ENCODE data around the gene RNF123. TPM values are rescaled to one million over a fixed set of nuclear protein-coding genes. Genes with fewer than 3 reads are reported as not detected.

RNF123 gene
- total RNA-seq, 2 experiments from 2014 or later = 32.4 to 35.5 TPM

DNA sequence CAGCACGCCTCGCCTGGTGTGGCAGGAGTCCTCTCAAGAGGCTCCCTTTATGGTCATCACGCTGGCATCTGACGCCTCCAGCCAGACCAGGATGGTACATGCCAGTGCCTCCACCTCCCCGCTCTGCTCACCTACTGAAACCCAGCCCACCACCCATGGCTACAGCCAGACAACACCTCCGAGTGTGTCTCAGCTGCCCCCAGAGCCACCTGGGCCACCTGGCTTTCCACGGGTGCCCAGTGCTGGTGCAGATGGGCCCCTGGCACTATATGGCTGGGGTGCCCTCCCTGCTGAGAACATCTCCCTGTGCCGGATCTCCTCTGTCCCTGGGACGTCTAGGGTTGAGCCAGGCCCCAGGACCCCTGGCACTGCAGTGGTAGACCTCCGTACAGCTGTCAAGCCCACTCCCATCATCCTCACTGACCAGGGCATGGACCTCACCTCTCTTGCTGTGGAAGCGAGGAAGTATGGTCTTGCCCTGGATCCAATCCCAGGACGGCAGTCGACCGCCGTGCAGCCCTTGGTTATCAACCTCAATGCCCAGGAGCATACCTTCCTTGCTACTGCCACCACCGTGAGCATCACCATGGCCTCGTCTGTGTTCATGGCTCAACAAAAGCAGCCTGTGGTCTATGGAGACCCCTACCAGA lies 35.1 kb upstream of the RNF123 start:
- no peak overlapping the region for H3K4me3 Mint-ChIP-seq
- H3K4me1 Mint-ChIP-seq = no peaks in the 10 kb centered on the region
- DNase-seq = no peak
- no peaks in the 10 kb centered on the region for H3K27me3 Mint-ChIP-seq
- no peaks in the 10 kb centered on the region for H3K9me3 Mint-ChIP-seq
- no peaks in the 10 kb centered on the region for H3K36me3 Mint-ChIP-seq
- H3K27ac Mint-ChIP-seq = no peak overlapping the region

- DNase-seq = no peak
- Mint-ChIP-seq H3K4me1 (no peaks in the 10 kb centered on the region), H3K27ac (no peak overlapping the region), H3K36me3 (no peaks in the 10 kb centered on the region), H3K4me3 (no peak overlapping the region), H3K27me3 (no peaks in the 10 kb centered on the region), H3K9me3 (no peaks in the 10 kb centered on the region)
Measured at GRCh38 chr3:49654955-49655556, 34.3 kb upstream of the RNF123 start.

GRCh38 chr3:49655731-49656285 lies 33.5 kb upstream of the RNF123 start:
- Mint-ChIP-seq H3K4me3 (no peak overlapping the region), H3K36me3 (no peaks in the 10 kb centered on the region), H3K9me3 (no peaks in the 10 kb centered on the region), H3K4me1 (no peaks in the 10 kb centered on the region), H3K27me3 (no peaks in the 10 kb centered on the region), H3K27ac (no peak overlapping the region)
- DNase-seq = no peak

GRCh38 chr3:49656541-49657112 lies 32.7 kb upstream of the RNF123 start:
- no peak overlapping the region for H3K4me3 Mint-ChIP-seq
- no peaks in the 10 kb centered on the region for H3K36me3 Mint-ChIP-seq
- H3K9me3 Mint-ChIP-seq = no peaks in the 10 kb centered on the region
- no peaks in the 10 kb centered on the region for H3K4me1 Mint-ChIP-seq
- H3K27me3 Mint-ChIP-seq = no peaks in the 10 kb centered on the region
- H3K27ac Mint-ChIP-seq = no peak overlapping the region
- no peak for DNase-seq

- Mint-ChIP-seq H3K4me1 (no peaks in the 10 kb centered on the region), H3K4me3 (no peak overlapping the region), H3K27me3 (no peaks in the 10 kb centered on the region), H3K27ac (no peak overlapping the region), H3K9me3 (no peaks in the 10 kb centered on the region), H3K36me3 (no peaks in the 10 kb centered on the region)
- DNase-seq = no peak
Measured at GRCh38 chr3:49657208-49657915, 32.0 kb upstream of the RNF123 start.

DNA sequence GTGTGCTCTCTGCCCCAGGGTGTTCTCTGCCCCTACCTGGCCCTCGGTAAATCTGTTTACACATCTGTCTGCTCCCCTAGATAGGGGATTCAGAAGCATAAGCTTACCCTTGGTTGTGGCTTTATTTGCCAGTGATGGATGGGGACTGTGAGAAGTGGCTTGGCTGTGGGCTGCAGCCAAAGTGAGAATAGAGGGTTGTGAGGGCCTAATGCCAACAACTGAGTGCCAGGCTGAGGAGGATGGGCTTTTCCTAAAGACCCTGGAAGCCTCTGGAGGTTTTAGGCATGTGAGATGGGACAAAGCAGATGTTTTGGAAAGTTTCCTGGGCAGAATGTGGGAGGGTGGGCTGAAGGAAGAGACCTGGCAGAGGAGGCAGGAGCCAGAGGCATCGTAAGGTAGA lies 30.6 kb upstream of the RNF123 start:
- no peaks in the 10 kb centered on the region for H3K36me3 Mint-ChIP-seq
- H3K27me3 Mint-ChIP-seq = no peaks in the 10 kb centered on the region
- H3K27ac Mint-ChIP-seq = no peak overlapping the region
- H3K4me1 Mint-ChIP-seq = no peaks in the 10 kb centered on the region
- DNase-seq = no peak
- H3K4me3 Mint-ChIP-seq = no peak overlapping the region
- H3K9me3 Mint-ChIP-seq = no peaks in the 10 kb centered on the region

DNA sequence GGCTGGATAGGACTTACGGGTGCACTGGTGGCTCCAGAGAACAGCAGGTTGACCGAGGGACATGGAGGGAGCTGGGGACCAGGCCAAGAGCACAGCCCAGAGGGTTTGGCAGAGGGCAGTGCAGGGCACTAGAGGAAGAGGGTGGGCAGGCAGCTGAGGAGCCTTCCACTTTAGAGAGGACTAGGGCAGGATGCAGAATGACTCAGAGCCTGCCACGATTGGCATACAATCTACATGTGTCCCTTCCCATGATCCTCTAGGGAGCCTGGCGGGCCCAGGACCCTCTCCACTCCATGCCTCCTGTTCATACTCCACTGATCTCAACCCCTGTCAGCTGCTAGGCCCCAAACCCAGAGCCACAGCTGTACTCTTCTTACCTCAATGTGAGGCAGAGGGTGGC lies 29.6 kb upstream of the RNF123 start:
- no peak for DNase-seq
- Mint-ChIP-seq H3K4me1 (no peaks in the 10 kb centered on the region), H3K27me3 (no peaks in the 10 kb centered on the region), H3K36me3 (no peaks in the 10 kb centered on the region), H3K9me3 (no peaks in the 10 kb centered on the region), H3K27ac (no peak overlapping the region), H3K4me3 (no peak overlapping the region)

DNA sequence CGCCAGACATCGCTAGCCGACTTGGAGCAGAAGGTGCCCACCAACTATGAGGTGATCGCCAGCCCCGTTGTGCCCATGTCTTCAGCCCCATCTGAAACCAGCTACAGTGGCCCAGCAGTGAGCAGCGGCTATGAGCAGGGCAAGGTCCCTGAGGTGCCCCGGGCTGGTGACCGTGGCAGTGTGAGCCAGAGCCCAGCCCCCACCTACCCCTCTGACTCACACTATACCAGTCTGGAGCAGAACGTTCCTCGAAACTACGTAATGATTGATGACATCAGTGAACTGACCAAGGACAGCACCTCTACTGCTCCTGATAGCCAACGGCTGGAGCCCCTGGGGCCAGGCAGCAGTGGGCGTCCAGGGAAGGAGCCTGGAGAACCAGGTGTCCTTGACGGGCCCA lies 28.1 kb upstream of the RNF123 start:
- Mint-ChIP-seq H3K9me3 (no peaks in the 10 kb centered on the region), H3K36me3 (no peaks in the 10 kb centered on the region), H3K4me3 (no peak overlapping the region), H3K27ac (no peak overlapping the region), H3K27me3 (no peaks in the 10 kb centered on the region), H3K4me1 (no peaks in the 10 kb centered on the region)
- no peak for DNase-seq

GRCh38 chr3:49662021-49662420 lies 27.3 kb upstream of the RNF123 start:
- no peaks in the 10 kb centered on the region for H3K4me1 Mint-ChIP-seq
- H3K36me3 Mint-ChIP-seq = no peaks in the 10 kb centered on the region
- H3K27ac Mint-ChIP-seq = no peak overlapping the region
- DNase-seq = no peak
- H3K27me3 Mint-ChIP-seq = no peaks in the 10 kb centered on the region
- H3K9me3 Mint-ChIP-seq = no peaks in the 10 kb centered on the region
- no peak overlapping the region for H3K4me3 Mint-ChIP-seq

- Mint-ChIP-seq H3K27me3 (no peaks in the 10 kb centered on the region), H3K4me3 (no peak overlapping the region), H3K36me3 (no peaks in the 10 kb centered on the region), H3K4me1 (no peaks in the 10 kb centered on the region), H3K9me3 (no peaks in the 10 kb centered on the region), H3K27ac (no peak overlapping the region)
- no peak for DNase-seq
Measured at GRCh38 chr3:49662720-49663413, 26.5 kb upstream of the RNF123 start.

- H3K27ac Mint-ChIP-seq = no peak overlapping the region
- no peaks in the 10 kb centered on the region for H3K27me3 Mint-ChIP-seq
- no peaks in the 10 kb centered on the region for H3K9me3 Mint-ChIP-seq
- H3K4me3 Mint-ChIP-seq = no peak overlapping the region
- no peaks in the 10 kb centered on the region for H3K36me3 Mint-ChIP-seq
- no peak for DNase-seq
- H3K4me1 Mint-ChIP-seq = no peaks in the 10 kb centered on the region
Measured at GRCh38 chr3:49663831-49664230, 25.5 kb upstream of the RNF123 start.

DNA sequence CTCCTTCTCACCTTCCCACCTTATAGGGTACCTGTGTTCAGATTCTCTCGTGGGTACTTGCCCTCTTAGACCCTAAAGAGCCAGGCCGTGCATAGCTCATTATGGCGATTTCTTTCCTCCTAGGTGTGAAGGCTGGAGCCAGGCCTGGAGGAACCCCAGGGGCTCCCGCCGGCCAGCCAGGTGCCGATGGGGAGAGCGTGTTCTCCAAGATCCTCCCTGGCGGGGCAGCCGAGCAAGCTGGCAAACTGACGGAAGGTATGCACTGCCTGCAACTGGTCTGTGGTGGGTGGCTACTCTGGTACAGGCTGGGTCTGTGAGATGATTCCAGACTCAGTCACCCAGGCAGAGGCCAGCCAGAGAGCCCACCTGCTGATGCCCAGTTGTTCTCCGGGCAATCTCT lies 25.1 kb upstream of the RNF123 start:
- Mint-ChIP-seq H3K9me3 (no peaks in the 10 kb centered on the region), H3K27ac (no peak overlapping the region), H3K36me3 (no peaks in the 10 kb centered on the region), H3K4me1 (no peaks in the 10 kb centered on the region), H3K4me3 (no peak overlapping the region), H3K27me3 (no peaks in the 10 kb centered on the region)
- DNase-seq = no peak

DNA sequence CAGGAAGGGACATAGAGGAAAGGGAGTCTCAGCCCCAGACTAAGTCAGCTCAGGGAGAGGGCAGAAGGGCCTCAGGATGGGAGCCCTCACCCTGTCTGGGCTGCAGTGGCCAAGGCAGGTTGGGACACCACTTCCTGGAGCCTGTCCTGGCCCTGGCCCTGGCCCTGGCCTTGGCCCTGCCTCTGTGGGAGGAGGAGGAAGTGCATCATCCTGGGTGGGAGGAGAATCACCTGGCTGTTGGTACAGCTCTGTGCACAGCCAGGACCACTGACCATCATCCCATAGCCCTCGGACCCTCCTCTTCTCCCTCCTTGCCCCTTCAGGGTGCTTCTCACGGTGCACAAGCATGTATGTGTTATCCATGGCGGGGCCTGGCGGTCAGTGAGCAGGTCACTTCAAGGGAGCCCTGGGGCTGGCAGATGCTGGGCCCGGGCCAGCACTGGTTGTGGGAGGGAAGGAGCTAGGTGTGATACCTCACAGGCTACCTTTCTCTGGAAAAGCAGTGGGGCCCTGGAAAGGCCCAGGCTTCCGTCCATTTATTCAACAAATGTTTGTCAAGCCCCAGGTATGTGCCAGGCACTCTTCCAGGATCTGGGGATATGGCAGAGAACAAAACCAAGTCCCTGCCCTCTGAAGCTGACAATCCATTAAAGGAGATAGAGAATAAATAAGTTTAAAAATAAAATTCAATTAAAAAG lies 23.4 kb upstream of the RNF123 start:
- H3K36me3 Mint-ChIP-seq = no peaks in the 10 kb centered on the region
- H3K4me1 Mint-ChIP-seq = no peaks in the 10 kb centered on the region
- no peaks in the 10 kb centered on the region for H3K27me3 Mint-ChIP-seq
- no peaks in the 10 kb centered on the region for H3K9me3 Mint-ChIP-seq
- H3K4me3 Mint-ChIP-seq = no peak overlapping the region
- DNase-seq = no peak
- no peak overlapping the region for H3K27ac Mint-ChIP-seq

DNA sequence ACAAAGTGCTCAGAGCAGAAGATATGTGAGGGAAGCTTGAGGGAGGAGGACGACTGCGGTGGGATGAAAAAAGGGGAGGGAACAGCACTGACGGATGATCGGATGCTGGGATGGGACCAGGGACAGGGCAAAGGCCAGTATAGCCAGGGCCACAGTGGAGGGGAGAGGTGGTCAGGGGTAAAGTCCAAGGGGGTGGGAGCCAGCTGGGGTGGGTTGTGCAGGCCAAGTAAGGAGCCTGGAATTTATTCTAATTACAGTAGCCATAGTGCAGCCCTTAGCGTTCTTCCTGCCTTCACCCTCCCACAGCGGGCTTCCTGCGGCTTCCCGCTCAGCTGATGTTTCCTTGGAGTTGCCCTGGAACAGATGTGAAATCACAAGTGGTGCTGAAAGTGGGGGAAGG lies 22.8 kb upstream of the RNF123 start:
- Mint-ChIP-seq H3K4me1 (no peaks in the 10 kb centered on the region), H3K9me3 (no peaks in the 10 kb centered on the region), H3K36me3 (no peaks in the 10 kb centered on the region), H3K27ac (no peak overlapping the region), H3K4me3 (no peak overlapping the region), H3K27me3 (no peaks in the 10 kb centered on the region)
- no peak for DNase-seq
